Measurements from ENCODE around the gene PCGF3. TPM values are rescaled to one million over a fixed set of nuclear protein-coding genes. Genes with fewer than 3 reads are reported as not detected.
"Not testable (repeated sequence)": the region's sequence is repeated elsewhere in the genome, so short reads cannot be mapped to it uniquely, and the experiment has no call there.

The PCGF3 gene
- total RNA-seq, 1 donor from 2014 or later: 43.7 TPM

DNA sequence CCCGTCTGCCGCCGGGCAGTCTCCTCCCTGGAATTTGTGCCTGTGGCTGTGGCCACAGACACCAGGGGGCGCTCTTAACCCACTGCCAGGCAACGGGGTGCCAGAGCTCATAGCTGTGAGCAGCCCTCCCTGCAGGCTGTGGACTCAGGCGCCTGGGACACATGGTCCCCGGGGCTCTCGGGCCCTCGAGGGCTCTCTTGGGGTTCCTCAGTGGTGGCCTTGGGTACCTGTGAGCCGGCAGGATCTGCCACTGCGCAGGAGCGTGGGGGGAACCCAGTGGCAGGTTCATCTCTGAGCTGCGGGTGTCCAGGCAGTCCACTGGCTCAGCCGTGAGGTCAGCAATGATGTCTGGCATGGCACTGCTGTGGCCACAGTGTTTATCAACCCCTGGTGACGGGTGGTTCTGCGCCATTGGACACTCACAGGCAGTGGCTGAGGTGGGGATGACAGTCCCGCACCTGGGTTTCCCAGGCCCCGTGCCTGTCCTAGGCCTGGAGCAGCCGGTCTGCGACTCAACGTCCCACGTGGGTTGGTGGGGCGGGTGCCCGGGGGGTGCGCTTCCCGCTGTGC, 37.2 kb downstream of the PCGF3 start:
- no peak for DNase-seq

DNA sequence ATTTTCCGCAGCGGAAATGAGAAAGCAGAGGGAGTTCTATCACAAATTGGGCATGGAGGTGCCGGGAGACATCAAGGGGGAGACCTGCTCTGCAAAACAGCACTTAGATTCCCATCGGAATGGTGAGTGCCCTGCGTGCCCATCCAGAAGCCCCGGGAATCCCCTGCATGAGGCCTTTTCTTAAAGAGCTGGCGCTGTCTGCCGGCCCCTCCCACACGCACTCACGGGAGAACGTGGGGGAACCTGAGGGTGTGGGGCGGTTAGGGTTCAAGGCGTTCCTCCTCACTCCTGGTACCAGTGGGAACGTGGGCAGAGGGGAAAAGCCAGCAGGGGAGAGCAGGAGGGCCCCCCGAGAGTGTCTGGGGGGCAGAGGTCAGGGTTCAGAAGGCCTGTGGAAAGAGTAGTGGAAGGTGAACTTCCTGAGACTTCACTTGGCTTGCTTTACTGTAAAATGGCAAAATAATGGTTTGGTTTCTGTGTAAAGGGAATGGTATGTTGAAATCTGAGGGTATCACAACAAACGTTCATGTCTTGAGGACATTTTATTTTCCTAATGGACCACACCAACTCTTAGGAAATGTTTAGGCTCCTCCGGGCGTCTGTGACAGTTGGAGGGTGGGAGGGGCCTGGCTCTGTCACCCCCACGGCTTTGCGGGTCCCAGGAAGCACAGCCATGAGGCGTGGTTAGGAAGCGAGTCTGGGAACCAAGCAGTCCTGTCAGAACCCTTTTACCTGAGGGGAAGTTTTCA, 38.0 kb downstream of the PCGF3 start:
- no peak for DNase-seq

DNA sequence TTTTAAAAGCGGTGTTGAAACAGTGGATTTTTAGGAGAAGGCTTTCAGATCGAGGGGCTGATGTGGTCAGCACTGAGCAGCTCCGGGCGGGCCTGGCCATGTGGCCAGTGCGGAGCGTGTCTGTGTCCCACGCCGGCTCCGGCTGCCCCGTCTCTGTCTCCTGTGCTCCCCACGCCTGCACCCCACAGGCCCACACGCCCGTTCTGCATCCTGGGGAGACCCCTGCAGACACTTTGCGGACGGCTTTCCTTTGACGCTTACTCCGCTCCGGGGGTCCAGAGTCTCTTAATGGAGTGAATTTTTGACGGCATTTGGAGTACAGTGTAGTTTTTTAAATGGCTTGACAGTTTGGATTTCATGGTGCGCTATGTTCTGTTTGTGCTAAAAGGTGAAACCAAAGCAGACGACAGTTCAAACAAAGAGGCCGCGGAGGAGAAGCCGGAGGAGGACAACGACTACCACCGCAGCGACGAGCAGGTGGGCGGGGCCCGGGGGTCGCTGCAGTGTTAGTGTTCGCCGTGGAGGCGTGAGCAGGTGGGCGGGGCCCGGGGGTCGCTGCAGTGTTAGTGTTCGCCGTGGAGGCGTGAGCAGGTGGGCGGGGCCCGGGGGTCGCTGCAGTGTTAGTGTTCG, 38.7 kb downstream of the PCGF3 start:
- no peak for DNase-seq

DNA sequence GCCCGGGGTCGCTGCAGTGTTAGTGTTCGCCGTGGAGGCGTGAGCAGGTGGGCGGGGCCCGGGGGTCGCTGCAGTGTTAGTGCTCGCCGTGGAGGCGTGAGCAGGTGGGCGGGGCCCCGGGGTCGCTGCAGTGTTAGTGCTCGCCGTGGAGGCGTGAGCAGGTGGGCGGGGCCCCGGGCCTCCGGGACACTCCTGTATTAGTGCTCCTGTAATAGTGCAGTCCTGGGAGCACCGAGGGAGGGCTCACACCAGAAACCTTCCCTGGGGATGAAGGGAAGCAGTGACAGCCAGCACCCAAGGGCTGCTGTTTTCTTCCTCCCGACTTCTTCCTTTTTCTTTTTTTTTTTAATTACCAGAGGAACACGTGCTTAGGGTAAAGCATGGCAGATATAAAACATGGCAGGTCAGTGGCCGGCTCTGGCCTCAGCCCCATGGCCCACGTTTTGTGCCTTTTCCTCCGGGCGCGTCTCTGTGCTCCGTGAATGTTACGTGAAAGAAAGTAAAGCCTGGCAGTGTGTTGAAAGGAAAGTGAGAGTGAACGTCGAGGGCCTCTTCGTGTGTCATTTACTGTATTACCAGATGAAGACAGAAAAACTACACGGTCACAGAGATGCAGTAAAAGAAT, 42.0 kb downstream of the PCGF3 start:
- no peak for DNase-seq

DNA sequence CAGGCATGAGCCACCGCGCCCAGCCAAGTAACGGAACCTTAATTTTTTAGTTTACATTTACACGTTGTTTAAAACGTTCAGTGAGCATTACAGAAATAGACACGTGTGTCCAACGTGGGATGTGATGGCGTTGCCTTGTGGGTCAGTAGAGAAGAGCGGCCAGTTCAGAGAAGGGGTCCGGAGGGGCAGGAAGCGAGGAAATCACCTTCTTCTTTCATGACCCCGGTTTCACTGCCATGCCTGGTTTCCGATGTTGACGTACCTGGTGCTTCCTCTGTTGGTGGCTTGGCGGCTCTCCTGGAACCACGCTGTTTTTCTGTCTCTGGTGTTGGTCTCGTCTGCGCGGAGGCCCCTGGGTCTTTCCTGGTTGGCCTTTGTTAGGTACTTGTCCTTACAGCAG, 42.8 kb downstream of the PCGF3 start:
- no peak for DNase-seq

DNA sequence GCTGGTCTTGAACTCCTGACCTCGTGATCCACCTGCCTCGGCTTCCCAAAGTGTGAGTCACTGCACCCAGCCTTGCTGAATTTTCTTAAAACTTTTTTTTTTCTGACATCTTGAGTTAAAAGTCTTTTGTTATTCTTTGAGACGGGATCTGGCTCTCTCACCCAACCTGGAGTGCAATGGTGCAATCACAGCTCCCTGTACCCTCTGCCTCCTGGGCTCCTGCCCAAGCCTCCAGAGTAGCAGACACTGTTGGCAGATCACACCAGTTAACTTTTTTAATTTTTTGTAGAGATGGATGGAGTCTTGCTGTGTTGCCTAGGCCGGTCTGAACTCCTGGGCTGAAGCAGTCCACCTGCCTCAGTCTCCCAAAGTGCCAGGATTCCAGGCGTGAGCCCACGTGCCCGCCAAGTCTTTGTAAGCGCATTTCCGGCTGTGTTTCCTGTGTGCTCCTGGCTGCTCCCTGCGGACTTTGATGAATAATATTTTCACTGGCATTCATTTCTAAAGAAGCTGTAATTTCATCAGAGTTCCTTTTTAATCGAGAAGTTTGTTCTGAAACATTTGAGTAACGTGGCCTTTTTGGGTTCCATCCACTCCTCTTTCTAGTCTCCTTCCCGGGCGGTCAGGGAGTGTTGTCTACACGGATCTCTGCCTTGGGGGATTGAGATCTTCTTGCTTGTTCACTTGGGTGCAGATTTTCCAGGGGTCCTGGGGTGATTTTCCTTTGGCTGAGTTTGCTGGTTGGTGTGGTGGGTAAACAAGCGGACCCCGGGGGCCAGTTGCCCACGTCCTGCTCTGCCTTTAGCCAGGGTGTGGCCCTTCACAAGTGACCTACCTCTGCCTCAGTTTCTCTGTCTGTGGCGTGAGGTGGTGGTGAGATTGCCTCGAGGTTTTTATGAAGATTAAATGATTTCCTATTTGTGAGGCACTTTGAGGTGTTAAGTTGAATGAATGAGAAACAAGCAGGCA, 44.4 kb downstream of the PCGF3 start:
- no peak for DNase-seq

DNA sequence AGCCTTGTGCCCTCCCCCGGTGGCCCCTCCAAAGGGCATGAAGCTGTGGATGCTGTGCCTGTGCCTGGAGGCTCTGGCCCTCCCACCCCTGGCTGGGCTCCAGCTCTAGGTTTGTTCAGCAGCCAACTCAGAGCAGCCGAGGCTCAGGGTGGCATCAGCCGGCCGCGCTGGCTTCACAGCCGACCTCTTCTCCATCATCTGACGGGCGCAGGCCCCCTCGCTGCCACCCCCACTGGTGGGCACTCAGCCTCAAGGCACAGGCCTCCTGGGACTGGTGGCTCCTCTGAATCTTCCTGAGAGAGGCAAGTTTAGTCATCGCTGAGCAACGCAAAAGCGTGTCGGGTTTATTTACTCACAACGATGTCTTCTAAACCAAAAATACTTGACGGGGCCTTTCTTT, 46.0 kb downstream of the PCGF3 start:
- DNase-seq: no peak

DNA sequence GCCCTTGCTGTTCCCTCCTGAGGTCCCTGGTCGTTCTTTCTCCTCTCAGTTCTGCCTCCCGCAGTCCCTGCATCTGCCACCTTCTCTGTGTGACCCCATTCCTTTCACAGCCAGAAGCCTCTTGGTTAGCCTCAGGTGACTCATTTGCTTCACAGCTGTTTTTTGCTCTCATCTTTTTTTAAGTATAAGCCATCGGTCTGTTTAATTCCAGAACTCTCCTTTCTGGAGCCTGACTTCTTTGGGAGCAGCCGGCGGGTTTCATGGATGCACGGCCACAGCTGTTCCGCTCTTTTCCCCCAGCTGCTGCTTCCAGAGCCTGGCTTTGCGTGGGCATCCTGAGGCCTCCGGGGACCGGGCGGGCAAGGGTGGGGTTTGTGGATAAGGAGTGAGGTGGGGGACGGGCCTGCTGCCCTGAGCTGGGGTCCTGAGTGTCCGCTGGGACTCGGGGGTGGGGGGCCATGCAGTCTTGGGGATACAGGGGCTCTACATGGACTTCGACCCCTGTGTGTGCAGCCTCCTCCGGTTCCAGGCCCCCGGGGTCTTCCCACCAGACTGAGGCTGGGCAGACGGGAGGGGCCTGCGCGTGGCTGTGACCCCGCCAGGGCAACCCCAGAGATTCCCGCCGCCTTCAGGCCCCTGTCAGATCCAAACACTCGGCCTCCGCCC, 46.7 kb downstream of the PCGF3 start:
- DNase-seq: no peak

DNA sequence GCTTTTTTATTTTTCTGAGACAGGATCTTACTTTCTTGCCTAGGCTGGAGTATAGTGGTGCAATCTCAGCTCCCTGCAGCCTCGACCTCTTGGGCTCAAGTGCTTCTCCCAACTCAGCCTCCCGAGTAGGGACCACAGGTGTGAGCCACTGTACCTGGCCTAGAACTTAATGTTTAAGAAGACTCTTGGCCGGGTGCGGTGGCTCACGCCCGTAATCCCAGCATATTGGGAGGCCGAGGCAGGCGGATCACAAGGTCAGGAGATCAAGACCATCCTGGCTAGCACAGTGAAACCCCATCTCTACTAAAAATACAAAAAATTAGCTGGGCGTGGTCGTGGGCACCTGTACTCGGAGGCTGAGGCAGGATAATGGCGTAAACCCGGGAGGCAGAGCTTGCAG, 47.6 kb downstream of the PCGF3 start:
- not testable (repeated sequence) for DNase-seq

DNA sequence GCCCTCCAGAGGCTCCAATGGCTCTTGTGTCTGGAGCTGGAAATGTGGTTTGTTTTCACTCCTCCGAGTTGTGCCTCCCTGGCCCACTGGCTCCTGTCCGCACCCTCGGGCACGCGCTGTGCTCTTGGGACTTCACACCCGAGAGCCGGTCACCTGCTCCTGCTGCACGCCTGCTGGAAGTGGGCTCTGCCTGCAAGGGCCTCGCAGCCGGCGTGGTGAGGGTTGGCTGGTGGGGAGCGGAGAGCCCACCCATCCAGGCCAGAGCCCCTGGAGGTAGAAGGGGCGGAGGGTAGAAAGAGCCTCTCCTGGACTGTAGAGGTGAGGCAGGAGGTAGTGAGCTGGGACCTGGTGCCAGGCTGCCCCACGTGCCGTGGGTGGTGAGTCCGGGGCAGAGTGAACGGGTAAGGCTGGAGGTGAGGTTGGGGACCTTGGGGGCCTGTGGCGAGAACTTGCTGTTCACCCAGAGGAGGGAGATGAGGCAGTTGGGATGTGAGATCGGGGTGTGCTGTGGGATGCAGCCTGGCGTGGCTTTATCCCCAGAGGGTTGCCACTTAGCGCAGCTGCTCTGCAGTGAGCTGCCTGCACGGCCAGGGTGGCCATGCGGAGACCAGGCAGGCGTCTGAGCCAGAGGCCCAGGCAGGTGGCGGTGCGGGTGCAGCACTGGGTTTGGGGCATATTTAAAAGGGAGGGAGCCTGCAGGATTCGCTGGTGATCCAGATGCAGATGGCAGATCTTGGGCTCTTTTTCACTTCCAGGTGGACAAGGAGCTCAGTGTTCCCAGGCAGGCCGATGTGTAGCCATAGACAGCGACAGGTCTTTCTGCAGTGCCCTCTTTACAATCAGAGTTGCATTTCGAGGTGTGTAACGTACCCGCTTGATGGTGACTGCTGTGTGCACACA, 48.8 kb downstream of the PCGF3 start:
- DNase-seq: no peak

DNA sequence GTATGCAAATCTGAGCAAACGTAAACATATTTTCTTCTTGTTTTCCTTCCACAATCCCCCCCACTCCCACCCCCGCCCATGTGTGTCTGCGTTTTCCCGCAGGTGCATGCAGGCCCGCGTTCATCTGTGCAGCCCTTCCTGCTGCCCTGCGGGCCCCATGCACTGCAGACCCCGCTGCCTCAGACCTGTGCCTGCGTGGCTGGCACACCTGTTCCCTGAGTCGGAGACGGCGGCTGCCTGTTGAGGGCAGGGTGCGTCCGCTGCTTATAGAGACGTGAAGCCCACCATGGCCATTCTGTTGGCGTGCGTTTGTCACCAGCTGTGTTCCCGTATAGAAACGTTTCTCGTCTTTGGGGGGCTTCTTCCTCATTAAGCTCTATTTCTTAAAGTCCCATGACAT, 51.5 kb downstream of the PCGF3 start:
- DNase-seq: no peak

DNA sequence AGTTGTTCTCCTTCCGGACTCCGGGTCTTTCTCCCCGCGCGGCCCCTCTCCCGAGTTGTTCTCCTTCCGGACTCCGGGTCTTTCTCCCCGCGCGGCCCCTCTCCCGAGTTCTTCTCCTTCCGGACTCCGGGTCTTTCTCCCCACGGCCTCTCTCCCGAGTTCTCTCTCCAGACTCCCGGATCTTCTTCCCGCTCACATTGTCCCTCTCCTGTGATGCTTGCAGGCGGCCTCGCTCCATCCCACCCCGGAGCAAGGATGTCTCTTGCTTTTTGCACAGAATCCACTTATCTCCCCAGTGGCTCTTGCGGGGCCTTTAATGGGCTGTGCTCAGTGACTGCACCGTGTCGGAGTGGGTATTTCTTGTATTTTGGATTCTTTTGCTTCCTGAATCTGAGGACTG, 54.2 kb downstream of the PCGF3 start:
- not testable (repeated sequence) for DNase-seq

DNA sequence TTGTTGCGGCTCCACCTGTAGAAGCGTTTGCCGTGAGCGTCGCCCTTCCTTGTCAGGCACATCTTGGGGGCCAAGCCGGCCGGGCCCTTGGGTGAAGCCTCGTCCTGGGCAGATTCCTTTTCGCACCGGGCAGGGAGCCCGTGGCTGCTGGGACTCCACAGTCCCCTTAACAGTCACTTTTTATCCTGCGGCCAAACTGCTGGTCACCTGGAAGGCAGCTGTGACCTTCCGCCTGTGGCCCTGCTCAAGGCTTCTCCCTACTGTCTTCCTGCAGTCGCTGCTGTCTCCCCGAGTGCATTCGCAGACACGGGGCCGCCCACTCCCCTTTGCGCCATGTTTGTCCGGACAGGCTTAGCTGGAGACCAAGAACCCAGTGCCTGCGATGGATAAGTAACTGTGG, 55.0 kb downstream of the PCGF3 start:
- no peak for DNase-seq

DNA sequence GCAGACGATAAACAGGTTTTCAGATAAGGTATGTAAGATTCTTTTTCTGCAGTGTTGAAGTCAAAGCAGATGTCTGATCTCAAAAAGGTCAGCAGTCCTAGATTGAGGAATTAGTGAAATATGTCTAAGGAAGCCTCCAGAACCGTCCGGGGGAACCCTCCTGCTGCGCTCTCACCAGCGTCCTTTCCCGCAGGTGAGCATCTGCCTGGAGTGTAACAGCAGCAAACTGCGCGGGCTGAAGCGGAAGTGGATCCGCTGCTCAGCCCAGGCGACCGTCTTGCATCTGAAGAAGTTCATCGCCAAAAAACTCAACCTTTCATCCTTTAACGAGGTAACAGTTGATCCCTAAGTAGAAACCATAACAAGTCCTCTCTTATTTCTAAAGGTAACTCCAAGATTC, 55.5 kb downstream of the PCGF3 start:
- DNase-seq: no peak

DNA sequence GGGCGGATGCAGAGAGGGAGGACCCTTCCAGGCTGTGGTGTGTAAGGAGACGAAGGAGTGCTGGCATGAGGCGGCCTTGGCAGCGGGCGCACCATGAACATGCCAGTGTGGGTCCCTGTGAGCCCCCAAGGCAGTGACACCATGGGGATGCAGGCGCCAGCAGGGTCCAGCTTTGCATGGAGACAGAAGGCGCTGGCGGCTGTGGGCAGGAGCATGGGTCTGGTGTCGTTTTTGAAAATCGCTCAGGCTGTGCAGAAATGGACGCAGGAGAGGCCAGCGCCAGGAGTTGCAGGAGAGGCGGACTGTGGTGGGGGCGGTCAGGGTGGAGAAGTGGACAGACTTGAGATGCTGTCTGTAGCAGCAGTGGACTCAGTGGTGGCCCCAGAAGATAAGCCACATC, 56.1 kb downstream of the PCGF3 start:
- DNase-seq: no peak

DNA sequence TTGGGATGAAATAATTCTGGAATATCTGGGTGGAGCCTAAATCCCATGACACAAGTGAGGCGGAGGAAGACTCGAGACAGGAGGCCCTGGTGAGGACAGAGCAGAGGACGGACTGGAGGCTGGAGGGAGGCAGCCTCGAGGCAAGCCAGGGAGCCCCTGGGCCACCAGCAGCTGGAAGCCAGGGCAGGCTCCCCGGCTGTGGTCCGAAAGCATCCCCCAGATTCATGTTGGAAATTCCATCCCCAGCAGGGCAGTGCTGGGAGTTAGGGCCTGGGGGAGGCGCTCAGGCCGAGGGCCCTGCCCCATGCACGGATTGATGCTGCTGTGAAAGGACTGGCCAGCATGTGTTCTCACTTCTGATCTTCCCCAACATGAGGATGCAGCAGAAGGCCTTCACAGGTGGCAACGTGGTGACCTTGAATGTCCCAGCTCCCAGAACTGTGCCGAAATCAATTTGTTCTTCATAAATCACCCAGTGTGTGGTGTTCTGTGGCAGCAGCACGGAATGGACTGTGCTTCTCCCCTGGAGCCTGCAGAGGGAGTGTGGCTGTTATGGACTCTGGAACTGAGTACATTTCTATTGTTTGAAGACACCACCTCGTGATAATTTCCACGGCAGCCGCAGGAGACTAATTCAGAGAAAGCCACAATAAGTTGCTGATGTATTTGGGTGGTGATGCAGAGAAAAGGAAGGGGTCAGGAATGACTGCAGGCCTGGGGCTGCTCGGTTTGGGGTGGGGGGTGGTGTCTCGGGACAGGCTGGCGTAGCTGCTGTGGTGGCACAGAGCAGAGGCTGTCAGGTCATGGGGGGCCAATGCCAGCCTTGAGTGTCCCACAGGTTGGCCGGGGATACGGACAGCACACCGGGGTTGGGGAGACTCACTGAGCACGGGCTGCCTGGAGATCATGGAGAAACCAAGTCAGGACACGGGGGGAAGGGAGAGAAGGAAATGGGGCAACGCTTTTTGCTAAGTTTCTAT, 56.9 kb downstream of the PCGF3 start:
- no peak for DNase-seq

DNA sequence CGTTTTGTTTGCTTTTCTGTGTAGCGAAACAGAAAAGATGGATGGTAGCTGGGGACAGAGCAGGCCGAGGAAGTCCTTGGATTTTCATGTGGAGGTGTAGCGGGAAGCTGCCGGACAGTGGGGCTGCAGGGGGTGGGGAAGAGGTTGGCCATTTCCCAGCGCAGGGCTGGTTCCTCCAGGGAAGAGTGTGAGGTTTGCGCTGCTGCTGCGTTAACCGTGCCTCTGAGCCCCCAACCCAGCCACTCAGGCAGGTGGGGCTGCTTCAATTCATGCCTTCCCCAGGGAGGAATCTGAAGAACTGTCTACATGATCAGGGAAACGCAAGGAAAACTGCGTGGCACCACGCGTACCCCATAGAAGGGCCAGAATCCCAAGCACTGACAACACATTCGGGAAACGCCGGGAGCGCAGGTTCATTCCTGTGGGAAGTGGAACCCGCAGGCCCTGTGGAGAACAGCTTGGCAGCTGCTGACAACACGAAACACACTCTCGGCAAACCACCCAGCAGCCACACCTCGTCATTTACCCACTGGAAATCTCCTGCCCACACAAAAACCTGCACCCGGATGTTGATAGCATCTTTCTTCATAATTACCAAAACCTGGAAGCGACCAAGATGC, 57.7 kb downstream of the PCGF3 start:
- no peak for DNase-seq

DNA sequence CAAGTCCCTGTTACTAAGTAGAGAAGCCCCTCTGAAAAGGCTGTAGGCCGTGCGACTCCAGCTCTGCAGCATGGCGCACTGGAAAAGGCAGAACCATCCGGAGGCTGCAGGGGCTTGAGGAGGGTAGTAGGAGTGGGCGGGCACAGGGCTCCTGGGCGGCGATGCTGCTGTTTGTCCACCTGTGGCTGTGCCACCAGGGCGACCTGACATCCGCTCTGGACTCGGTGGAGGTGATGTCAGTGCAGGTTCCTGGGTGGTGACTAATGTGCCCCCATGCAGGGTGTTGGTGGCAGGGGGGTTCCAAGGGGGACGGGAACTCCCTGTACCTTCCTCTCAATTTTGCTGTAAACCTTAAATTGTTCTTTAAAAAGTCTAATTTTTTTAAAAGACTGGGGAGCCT, 58.3 kb downstream of the PCGF3 start:
- no peak for DNase-seq
